ENCODE measurements around the gene CLASP2. TPM values are rescaled to one million over a fixed set of nuclear protein-coding genes. Genes with fewer than 3 reads are reported as not detected.

Gene CLASP2
- total RNA-seq, 1 donor from 2014 or later, result 64.0 TPM

- Histone ChIP-seq H3K36me3 (no peaks in the 10 kb centered on the region), H3K9me3 (peaks cover 14% of the 10 kb centered on the region), H3K4me1 (no peaks in the 10 kb centered on the region), H3K27ac (no peak overlapping the region), H3K27me3 (no peaks in the 10 kb centered on the region), H3K4me3 (no peak overlapping the region)
- TF ChIP-seq CTCF (IDR thresholded peaks at IDR 0.05), result no peak
- ATAC-seq, result no peak
- no peak for DNase-seq
- intact Hi-C loops (cut with DNase I), result no loop called here
Observed at GRCh38 chr3:33525232-33525631, 192.8 kb downstream of the CLASP2 start.

DNA sequence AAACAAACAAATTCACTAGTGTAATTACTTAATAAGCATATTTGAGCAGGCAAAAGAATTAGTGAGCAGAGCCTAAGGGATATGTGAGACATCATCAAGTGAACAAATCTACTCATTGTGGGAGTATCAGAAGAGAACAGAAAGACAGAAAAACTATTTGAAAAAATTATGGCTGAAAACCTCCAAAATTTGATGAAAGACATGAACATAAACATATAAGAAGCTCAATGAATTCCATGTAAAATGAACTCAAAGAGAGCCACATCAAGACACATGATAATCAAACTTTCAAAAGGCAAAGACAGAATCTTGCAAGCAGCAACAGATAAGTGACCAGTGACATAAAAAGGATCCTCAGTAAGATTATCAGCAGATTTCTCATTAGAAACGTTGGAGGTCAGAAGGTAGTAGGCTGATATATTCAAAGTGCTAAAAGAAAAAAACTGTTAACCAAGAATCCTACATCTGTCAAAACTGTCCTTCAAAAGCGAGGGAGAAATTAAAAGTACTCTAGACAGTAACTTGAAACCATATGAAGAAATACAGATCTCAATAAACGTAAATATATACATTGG, 194.9 kb downstream of the CLASP2 start:
- no peak for ATAC-seq
- TF ChIP-seq CTCF (IDR thresholded peaks at IDR 0.05), result no peak
- Histone ChIP-seq H3K36me3 (no peaks in the 10 kb centered on the region), H3K4me3 (no peak overlapping the region), H3K27ac (no peak overlapping the region), H3K9me3 (peaks cover 14% of the 10 kb centered on the region), H3K4me1 (no peaks in the 10 kb centered on the region), H3K27me3 (no peaks in the 10 kb centered on the region)
- DNase-seq, result no peak
- intact Hi-C loops (cut with DNase I), result no loop called here

DNA sequence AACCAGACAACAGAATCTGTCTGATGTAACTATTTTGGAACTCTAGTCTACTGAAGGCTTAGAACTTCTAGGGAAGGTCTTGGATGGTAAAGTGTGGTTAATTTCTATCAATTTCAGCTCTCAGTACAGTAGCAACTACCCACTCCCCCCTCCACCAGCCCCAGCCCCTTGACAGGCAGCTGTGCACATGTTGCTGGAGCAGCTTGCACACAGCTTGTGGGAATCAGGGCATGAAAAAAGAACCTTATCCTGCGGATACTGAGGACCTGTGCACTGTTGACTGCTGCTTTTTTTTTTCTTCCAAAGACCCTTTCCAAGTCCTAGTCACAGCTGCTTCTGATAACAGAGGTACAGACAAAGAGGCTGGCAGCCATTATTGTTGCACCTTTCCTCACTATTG, 196.3 kb downstream of the CLASP2 start:
- intact Hi-C loops (cut with DNase I), result no loop called here
- no peak overlapping the region for H3K27ac ChIP-seq
- peaks cover 7% of the 10 kb centered on the region for H3K9me3 ChIP-seq
- H3K4me1 ChIP-seq, result no peaks in the 10 kb centered on the region
- TF ChIP-seq CTCF (IDR thresholded peaks at IDR 0.05), result no peak
- no peaks in the 10 kb centered on the region for H3K27me3 ChIP-seq
- no peak for ATAC-seq
- H3K4me3 ChIP-seq, result no peak overlapping the region
- H3K36me3 ChIP-seq, result peaks cover 4% of the 10 kb centered on the region
- no peak for DNase-seq

DNA sequence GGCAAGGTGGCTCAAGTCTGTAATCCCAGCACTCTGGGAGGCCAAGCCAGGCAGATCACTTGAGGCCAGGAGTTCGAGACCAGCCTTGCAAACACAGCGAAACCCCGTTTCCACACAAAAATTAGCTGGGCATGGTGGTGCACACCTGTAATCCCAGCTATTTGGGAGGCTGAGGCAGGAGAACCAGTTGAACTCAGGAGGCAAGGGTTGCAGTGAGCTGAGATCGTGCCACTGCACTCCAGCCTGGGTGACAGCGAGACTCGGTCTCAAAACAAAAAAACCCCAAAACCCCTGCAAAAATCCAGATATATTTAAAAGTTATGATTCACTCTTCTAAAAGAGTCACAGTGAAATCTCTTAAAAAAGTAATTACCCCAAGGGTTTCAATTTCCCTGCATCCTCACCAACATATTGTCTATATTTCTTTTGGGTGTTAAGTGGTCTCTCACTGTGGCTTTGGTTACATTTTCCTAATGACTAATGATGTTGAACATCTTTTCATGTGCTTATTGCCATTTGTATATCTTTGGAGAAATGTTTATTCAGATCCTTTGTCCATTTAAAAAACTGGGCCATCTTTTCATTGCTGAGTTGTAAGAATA, 204.7 kb downstream of the CLASP2 start:
- H3K9me3 ChIP-seq, result no peaks in the 10 kb centered on the region
- H3K4me3 ChIP-seq, result no peak overlapping the region
- H3K36me3 ChIP-seq, result peaks cover 52% of the 10 kb centered on the region
- intact Hi-C loops (cut with DNase I), result no loop called here
- H3K4me1 ChIP-seq, result no peaks in the 10 kb centered on the region
- H3K27me3 ChIP-seq, result no peaks in the 10 kb centered on the region
- DNase-seq, result no peak
- H3K27ac ChIP-seq, result no peak overlapping the region
- no peak for ATAC-seq
- TF ChIP-seq CTCF (IDR thresholded peaks at IDR 0.05), result no peak

- no peak overlapping the region for H3K27ac ChIP-seq
- intact Hi-C loops (cut with DNase I), result no loop called here
- H3K27me3 ChIP-seq, result no peaks in the 10 kb centered on the region
- H3K4me3 ChIP-seq, result no peak overlapping the region
- no peaks in the 10 kb centered on the region for H3K9me3 ChIP-seq
- H3K4me1 ChIP-seq, result no peaks in the 10 kb centered on the region
- H3K36me3 ChIP-seq, result peaks cover 41% of the 10 kb centered on the region
- no peak for TF ChIP-seq CTCF (IDR thresholded peaks at IDR 0.05)
- DNase-seq (no peak), ATAC-seq (no peak)
Observed at GRCh38 chr3:33505027-33505426, 213.0 kb downstream of the CLASP2 start.
